GM18507 (cell line): ENCODE data around the gene CKAP2.
"Not testable (repeated sequence)": the region's sequence is repeated elsewhere in the genome, so short reads cannot be mapped to it uniquely, and the experiment has no call there.

Source experiments
- DNase-seq: peaks from one replicate; pipeline ENCODE4 v3.0.0; 2011; ENCODE audit warnings: low read depth; ENCODE audit not compliant: insufficient read length; ENCODE audit errors: extremely low spot score
- FAIRE-seq: peaks from 2 replicates; lab custom pipeline; 2011; peaks lifted over from hg19 to GRCh38; lab: Jason Lieb, UNC

CKAP2 gene

GRCh38 chr13:52450793-52451116, 4.5 kb upstream of the CKAP2 start:
- no peak for FAIRE-seq
- DNase-seq = no peak

GRCh38 chr13:52451135-52451804, 4.0 kb upstream of the CKAP2 start:
- DNase-seq (no peak), FAIRE-seq (no peak)

GRCh38 chr13:52452470-52452869, 2.8 kb upstream of the CKAP2 start:
- FAIRE-seq (no peak), DNase-seq (no peak)

- FAIRE-seq (peak; percentile 72), DNase-seq (no peak)
These were observed 839 bp upstream of the CKAP2 start for GRCh38 chr13:52454459-52454819.

GRCh38 chr13:52455677-52456041, 381 bp downstream of the CKAP2 start:
- DNase-seq = peak; percentile 67
- peak; percentile 26 for FAIRE-seq

- DNase-seq = no peak
- no peak for FAIRE-seq
These were observed 4.4 kb downstream of the CKAP2 start for GRCh38 chr13:52459668-52460067.

- DNase-seq (no peak), FAIRE-seq (no peak)
These were observed 6.0 kb downstream of the CKAP2 start for GRCh38 chr13:52461265-52461664.

GRCh38 chr13:52463526-52463925, 8.2 kb downstream of the CKAP2 start:
- FAIRE-seq = no peak
- no peak for DNase-seq

GRCh38 chr13:52468487-52468886, 13.2 kb downstream of the CKAP2 start:
- not testable (repeated sequence) for FAIRE-seq, DNase-seq

- peak; percentile 58 for FAIRE-seq
- DNase-seq = not testable (repeated sequence)
These were observed 25.6 kb downstream of the CKAP2 start for GRCh38 chr13:52480677-52481428.

GRCh38 chr13:52487078-52487477, 31.8 kb downstream of the CKAP2 start:
- FAIRE-seq, DNase-seq: not testable (repeated sequence)

- not testable (repeated sequence) for FAIRE-seq, DNase-seq
These were observed 33.5 kb downstream of the CKAP2 start for GRCh38 chr13:52488763-52489162.

GRCh38 chr13:52491015-52491414, 35.7 kb downstream of the CKAP2 start:
- DNase-seq, FAIRE-seq: not testable (repeated sequence)

- not testable (repeated sequence) for FAIRE-seq, DNase-seq
These were observed 39.0 kb downstream of the CKAP2 start for GRCh38 chr13:52494241-52494640.

- DNase-seq = not testable (repeated sequence)
- peak; percentile 84 for FAIRE-seq
These were observed 42.7 kb downstream of the CKAP2 start for GRCh38 chr13:52497979-52498378.

GRCh38 chr13:52502277-52502676, 47.0 kb downstream of the CKAP2 start:
- not testable (repeated sequence) for DNase-seq, FAIRE-seq

- DNase-seq = not testable (repeated sequence)
- peak; percentile 12 for FAIRE-seq
These were observed 50.6 kb downstream of the CKAP2 start for GRCh38 chr13:52505843-52506242.

GRCh38 chr13:52509532-52509931, 54.3 kb downstream of the CKAP2 start:
- not testable (repeated sequence) for DNase-seq, FAIRE-seq

GRCh38 chr13:52510221-52510797, 55.0 kb downstream of the CKAP2 start:
- not testable (repeated sequence) for FAIRE-seq

GRCh38 chr13:52511598-52511997, 56.3 kb downstream of the CKAP2 start:
- not testable (repeated sequence) for DNase-seq, FAIRE-seq

More at GRCh38 chr13:52510221-52510797, 55.0 kb downstream of the CKAP2 start:
- not testable (repeated sequence) for DNase-seq
